ENCODE results near the gene USP40. TPM values are rescaled to one million over a fixed set of nuclear protein-coding genes. Genes with fewer than 3 reads are reported as not detected.

USP40 gene
- total RNA-seq, 6 donors from 2014 or later, result 34.4 to 75.4 (median 50.4) TPM

- 87% methylated on average over 11 of the region's 11 CpGs for WGBS, 2 donors
- H3K27me3 ChIP-seq, result no peaks in the 10 kb centered on the region
- ATAC-seq (ENCODE audit: low FRiP score in 2 of 2) (no peak), DNase-seq (no peak)
- H3K4me3 ChIP-seq, result no peak overlapping the region
- H3K9me3 ChIP-seq, result no peaks in the 10 kb centered on the region
- peaks cover 0 to 10% (median 0%) of the 10 kb centered on the region in 4 donors for H3K4me1 ChIP-seq
- no peak for TF ChIP-seq POLR2AphosphoS5 (IDR thresholded peaks at IDR 0.05)
- TF ChIP-seq, protein P1, sequence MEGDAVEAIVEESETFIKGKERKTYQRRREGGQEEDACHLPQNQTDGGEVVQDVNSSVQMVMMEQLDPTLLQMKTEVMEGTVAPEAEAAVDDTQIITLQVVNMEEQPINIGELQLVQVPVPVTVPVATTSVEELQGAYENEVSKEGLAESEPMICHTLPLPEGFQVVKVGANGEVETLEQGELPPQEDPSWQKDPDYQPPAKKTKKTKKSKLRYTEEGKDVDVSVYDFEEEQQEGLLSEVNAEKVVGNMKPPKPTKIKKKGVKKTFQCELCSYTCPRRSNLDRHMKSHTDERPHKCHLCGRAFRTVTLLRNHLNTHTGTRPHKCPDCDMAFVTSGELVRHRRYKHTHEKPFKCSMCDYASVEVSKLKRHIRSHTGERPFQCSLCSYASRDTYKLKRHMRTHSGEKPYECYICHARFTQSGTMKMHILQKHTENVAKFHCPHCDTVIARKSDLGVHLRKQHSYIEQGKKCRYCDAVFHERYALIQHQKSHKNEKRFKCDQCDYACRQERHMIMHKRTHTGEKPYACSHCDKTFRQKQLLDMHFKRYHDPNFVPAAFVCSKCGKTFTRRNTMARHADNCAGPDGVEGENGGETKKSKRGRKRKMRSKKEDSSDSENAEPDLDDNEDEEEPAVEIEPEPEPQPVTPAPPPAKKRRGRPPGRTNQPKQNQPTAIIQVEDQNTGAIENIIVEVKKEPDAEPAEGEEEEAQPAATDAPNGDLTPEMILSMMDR (IDR thresholded peaks at IDR 0.05), result peak in 1 of 6 experiments; percentile 13
- no peak overlapping the region for H3K27ac ChIP-seq
- peaks cover 22 to 90% (median 76%) of the 10 kb centered on the region in 4 donors for H3K36me3 ChIP-seq
Measured at GRCh38 chr2:233448220-233448559, 118.4 kb downstream of the USP40 start.

- H3K27me3 ChIP-seq, result no peaks in the 10 kb centered on the region
- ATAC-seq (ENCODE audit: low FRiP score in 2 of 2) (no peak), DNase-seq (no peak)
- TF ChIP-seq, protein P1 (IDR thresholded peaks at IDR 0.05), result no peak
- TF ChIP-seq POLR2A (IDR thresholded peaks at IDR 0.05), result no peak
- TF ChIP-seq POLR2AphosphoS5 (IDR thresholded peaks at IDR 0.05), result no peak
- no peak for TF ChIP-seq EP300 (IDR thresholded peaks at IDR 0.05)
- H3K36me3 ChIP-seq, result peaks cover 22 to 85% (median 72%) of the 10 kb centered on the region in 4 donors
- 96 to 97% methylated on average over 9 to 15 of the region's 15 CpGs for WGBS, 2 donors
- no peak overlapping the region for H3K4me3 ChIP-seq
- H3K27ac ChIP-seq, result no peak overlapping the region
- H3K9me3 ChIP-seq, result no peaks in the 10 kb centered on the region
- H3K4me1 ChIP-seq, result peaks cover 0 to 10% (median 0%) of the 10 kb centered on the region in 4 donors
Measured at GRCh38 chr2:233447506-233448219, 118.9 kb downstream of the USP40 start.

- TF ChIP-seq POLR2A (IDR thresholded peaks at IDR 0.05) (no peak), EP300 (IDR thresholded peaks at IDR 0.05) (no peak)
- TF ChIP-seq, protein P1 (IDR thresholded peaks at IDR 0.05), result no peak
- Histone ChIP-seq H3K36me3 (peaks cover 17 to 83% (median 63%) of the 10 kb centered on the region in 4 donors), H3K4me1 (peaks cover 0 to 10% (median 0%) of the 10 kb centered on the region in 4 donors), H3K27me3 (no peaks in the 10 kb centered on the region), H3K4me3 (no peak overlapping the region), H3K9me3 (no peaks in the 10 kb centered on the region), H3K27ac (no peak overlapping the region)
- ATAC-seq (ENCODE audit: low FRiP score in 2 of 2) (no peak), DNase-seq (peak in 1 of 2 donors; percentile 69)
- WGBS, 2 donors, result 93 to 94% methylated on average over 35 to 37 of the region's 37 CpGs
Measured at GRCh38 chr2:233446606-233447305, 119.8 kb downstream of the USP40 start.

DNA sequence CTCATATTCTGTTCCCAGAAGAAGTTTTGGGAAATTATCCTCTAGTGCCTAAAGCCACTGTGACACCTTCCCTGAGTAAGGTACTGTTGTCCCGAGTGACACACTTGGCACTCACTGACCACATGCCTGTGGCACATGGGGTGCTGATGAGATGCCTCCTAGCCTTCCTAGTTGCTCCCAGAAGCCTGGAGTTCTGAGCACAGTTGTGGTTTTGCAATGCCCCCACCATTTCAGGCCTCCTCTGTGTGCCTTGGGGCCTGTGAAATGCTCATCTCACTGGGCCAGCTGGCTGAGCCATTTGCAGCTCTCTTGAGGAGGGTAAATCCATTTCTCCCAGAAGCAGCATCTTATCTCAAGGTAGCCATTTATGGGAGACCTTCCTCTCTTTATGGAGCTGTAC lies 120.5 kb downstream of the USP40 start:
- no peak for ATAC-seq (ENCODE audit: low FRiP score in 2 of 2)
- Histone ChIP-seq H3K4me3 (no peak overlapping the region), H3K36me3 (peaks cover 14 to 79% (median 60%) of the 10 kb centered on the region in 4 donors), H3K9me3 (no peaks in the 10 kb centered on the region), H3K27ac (no peak overlapping the region), H3K27me3 (no peaks in the 10 kb centered on the region), H3K4me1 (peaks cover 0 to 10% (median 0%) of the 10 kb centered on the region in 4 donors)
- 94 to 100% methylated on average over 1 of the region's 1 CpG for WGBS, 2 donors
- DNase-seq, result no peak
- no peak for TF ChIP-seq POLR2A (IDR thresholded peaks at IDR 0.05)
- no peak for TF ChIP-seq POLR2AphosphoS5 (IDR thresholded peaks at IDR 0.05)
- TF ChIP-seq EP300 (IDR thresholded peaks at IDR 0.05), result no peak
- TF ChIP-seq, protein P1 (IDR thresholded peaks at IDR 0.05), result no peak
